H4 (cell line): ENCODE measurements around the gene UFC1. TPM values are rescaled to one million over a fixed set of nuclear protein-coding genes. Genes with fewer than 3 reads are reported as not detected.

ENCODE experiments used
- total RNA-seq: library from RNA; depleted of rRNA; stranded (reverse); fragments of >200 nt; shearing (Covaris generic); gene quantifications from 2 replicates; pipeline ENCODE4 v1.2.3, GENCODE V29; 2014; rRNA removed

Gene UFC1
- total RNA-seq, 1 experiment from 2014 or later, result 140 TPM

Other genes starting within 250 kb of the UFC1 start
- not detected in 2 replicates for gene ITLN2, start 199.2 kb upstream of the UFC1 start, total RNA-seq
- 5.2 and 6.4 TPM in 2 replicates for gene F11R, start 132.8 kb upstream of the UFC1 start, total RNA-seq
- not detected in 2 replicates for gene TSTD1, start 115.0 kb upstream of the UFC1 start, total RNA-seq
- 57.7 and 60.3 TPM in 2 replicates for gene USF1, start 108.0 kb upstream of the UFC1 start, total RNA-seq
- gene ARHGAP30, start 84.1 kb upstream of the UFC1 start, total RNA-seq, result 0.02 TPM in 1 of 2 replicates, not detected in the other
- gene NECTIN4, start 64.4 kb upstream of the UFC1 start, total RNA-seq, result 0.14 TPM in 1 of 2 replicates, not detected in the other
- gene KLHDC9, start 55.6 kb upstream of the UFC1 start, total RNA-seq, result not detected in 2 replicates
- gene PFDN2, start 35.9 kb upstream of the UFC1 start, total RNA-seq, result 85.6 and 94.8 TPM in 2 replicates
- 34.9 and 36.6 TPM in 2 replicates for gene NIT1, start 35.9 kb upstream of the UFC1 start, total RNA-seq
- 22.2 and 28.2 TPM in 2 replicates for gene DEDD, start 21.3 kb upstream of the UFC1 start, total RNA-seq
- gene USP21, start 5.5 kb downstream of the UFC1 start, total RNA-seq, result 5.8 and 6.9 TPM in 2 replicates
- 9.2 and 13.9 TPM in 2 replicates for gene PPOX, start 12.4 kb downstream of the UFC1 start, total RNA-seq
- gene B4GALT3, start 23.5 kb downstream of the UFC1 start, total RNA-seq, result 28.0 and 38.0 TPM in 2 replicates
- gene ADAMTS4, start 45.1 kb downstream of the UFC1 start, total RNA-seq, result not detected in 2 replicates
- gene NDUFS2, start 48.4 kb downstream of the UFC1 start, total RNA-seq, result 101 and 120 TPM in 2 replicates
- gene FCER1G, start 61.3 kb downstream of the UFC1 start, total RNA-seq, result 2.0 and 6.1 TPM in 2 replicates
- gene APOA2, start 69.7 kb downstream of the UFC1 start, total RNA-seq, result not detected in 2 replicates
- gene TOMM40L, start 72.1 kb downstream of the UFC1 start, total RNA-seq, result 7.1 and 8.5 TPM in 2 replicates
- gene NR1I3, start 84.2 kb downstream of the UFC1 start, total RNA-seq, result not detected in 2 replicates
- not detected in 2 replicates for gene PCP4L1, start 104.8 kb downstream of the UFC1 start, total RNA-seq
- gene MPZ, start 156.0 kb downstream of the UFC1 start, total RNA-seq, result 0.27 and 0.39 TPM in 2 replicates
- 33.2 and 42.6 TPM in 2 replicates for gene SDHC, start 160.4 kb downstream of the UFC1 start, total RNA-seq
- gene CFAP126, start 213.9 kb downstream of the UFC1 start, total RNA-seq, result not detected in 2 replicates